H9 (cell line): ENCODE data around the gene SLC16A6. TPM values are rescaled to one million over a fixed set of nuclear protein-coding genes. Genes with fewer than 3 reads are reported as not detected.

Experiments
- DNase-seq: peaks from one replicate; pipeline ENCODE4 v3.0.0-alpha.2; 2017
- H2AFZ ChIP-seq: one replicate; pipeline ENCODE4 v1.6.1; 2013; ENCODE audit warnings: mild to moderate bottlenecking, low read length, control low read depth, moderate library complexity
- H2AK5ac ChIP-seq: 2 replicates; pipeline ENCODE4 v1.6.1; 2013; ENCODE audit warnings: low read length, control low read depth, mixed read lengths; ENCODE audit not compliant: insufficient read length
- H2BK120ac ChIP-seq: one replicate; pipeline ENCODE4 v1.6.1; 2013; ENCODE audit warnings: low read depth, mild to moderate bottlenecking, low read length, control low read depth, inconsistent platforms; ENCODE audit not compliant: poor library complexity, severe bottlenecking
- H2BK12ac ChIP-seq: 2 replicates; pipeline ENCODE4 v1.6.1; 2013; ENCODE audit warnings: low read length, control low read depth, mixed read lengths, low read depth; ENCODE audit not compliant: insufficient read length
- H2BK15ac ChIP-seq: 2 replicates; pipeline ENCODE4 v1.6.1; 2013; ENCODE audit warnings: low read depth, low read length, control low read depth
- H2BK20ac ChIP-seq: one replicate; pipeline ENCODE4 v1.6.1; 2013; ENCODE audit warnings: low read depth, mild to moderate bottlenecking, low read length, control low read depth, inconsistent platforms; ENCODE audit not compliant: poor library complexity, severe bottlenecking
- H2BK5ac ChIP-seq: 2 replicates; pipeline ENCODE4 v1.6.1; 2013; ENCODE audit warnings: low read length, control low read depth, mixed read lengths; ENCODE audit not compliant: insufficient read length
- H3K14ac ChIP-seq: 2 replicates; pipeline ENCODE4 v1.6.1; 2013; ENCODE audit warnings: low read length, control low read depth; ENCODE audit not compliant: insufficient read depth
- H3K18ac ChIP-seq: 2 replicates; pipeline ENCODE4 v1.6.1; 2013; ENCODE audit warnings: low read depth, mild to moderate bottlenecking, mixed read lengths, low read length, control low read depth; ENCODE audit not compliant: insufficient read length
- H3K23ac ChIP-seq: 2 replicates; pipeline ENCODE4 v1.6.1; 2013; ENCODE audit warnings: low read length, control low read depth, mixed read lengths, low read depth; ENCODE audit not compliant: insufficient read length
- H3K23me2 ChIP-seq: 2 replicates; pipeline ENCODE4 v1.6.1; 2013; ENCODE audit warnings: low read depth, mild to moderate bottlenecking, mixed read lengths, low read length, control low read depth; ENCODE audit not compliant: insufficient read length, poor library complexity, severe bottlenecking
- H3K27ac ChIP-seq: 2 replicates; pipeline ENCODE4 v1.5.1; 2013; ENCODE audit warnings: low read length, control low read depth, mixed read lengths, low read depth; ENCODE audit not compliant: insufficient read length
- H3K27me3 ChIP-seq: 2 replicates; pipeline ENCODE4 v1.6.1; 2013; ENCODE audit warnings: low read length, control low read depth, inconsistent platforms; ENCODE audit not compliant: insufficient read depth
- H3K4ac ChIP-seq: 2 replicates; pipeline ENCODE4 v1.6.1; 2013; ENCODE audit warnings: low read depth, mild to moderate bottlenecking, control low read depth, inconsistent platforms, low read length, moderate library complexity
- H3K4me1 ChIP-seq: 2 replicates; pipeline ENCODE4 v1.6.1; 2013; ENCODE audit warnings: low read length, control low read depth, inconsistent platforms; ENCODE audit not compliant: insufficient read depth
- H3K4me2 ChIP-seq: 2 replicates; pipeline ENCODE4 v1.6.1; 2013; ENCODE audit warnings: low read length, control low read depth, mixed read lengths; ENCODE audit not compliant: insufficient read length, insufficient read depth
- H3K56ac ChIP-seq: 2 replicates; pipeline ENCODE4 v1.6.1; 2013; ENCODE audit warnings: low read depth, mild to moderate bottlenecking, mixed read lengths, low read length, control low read depth; ENCODE audit not compliant: insufficient read length
- H3K79me1 ChIP-seq: 2 replicates; pipeline ENCODE4 v1.6.1; 2013; ENCODE audit warnings: low read depth, mild to moderate bottlenecking, moderate library complexity, low read length, control low read depth, inconsistent platforms; ENCODE audit not compliant: insufficient read depth, poor library complexity, severe bottlenecking
- H3K79me2 ChIP-seq: 2 replicates; pipeline ENCODE4 v1.6.1; 2013; ENCODE audit warnings: low read length, control low read depth, inconsistent platforms; ENCODE audit not compliant: insufficient read depth
- H3K9ac ChIP-seq: 2 replicates; pipeline ENCODE4 v1.6.1; 2013; ENCODE audit warnings: low read length, control low read depth, mixed read lengths; ENCODE audit not compliant: insufficient read length; ENCODE audit errors: extremely low read depth
- H3K9me3 ChIP-seq: one replicate; pipeline ENCODE4 v1.6.1; 2013; ENCODE audit warnings: low read depth, low read length, inconsistent platforms; ENCODE audit not compliant: control insufficient read depth
- H3T11ph ChIP-seq: one replicate; pipeline ENCODE4 v1.6.1; 2013; ENCODE audit warnings: mild to moderate bottlenecking, low read length, control low read depth, inconsistent platforms
- H4K20me1 ChIP-seq: one replicate; pipeline ENCODE4 v1.6.1; 2013; ENCODE audit not compliant: control insufficient read depth, insufficient read length, insufficient read depth
- H4K5ac ChIP-seq: 2 replicates; pipeline ENCODE4 v1.6.1; 2013; ENCODE audit warnings: low read depth, mild to moderate bottlenecking, mixed read lengths, low read length, control low read depth; ENCODE audit not compliant: insufficient read length
- H4K8ac ChIP-seq: replicated peaks from 2 replicates; pipeline ENCODE4 v1.6.1; 2013; ENCODE audit warnings: low read length, control low read depth, mixed read lengths, low read depth; ENCODE audit not compliant: insufficient read length
- H4K91ac ChIP-seq: 2 replicates; pipeline ENCODE4 v1.6.1; 2013; ENCODE audit warnings: low read depth, mild to moderate bottlenecking, moderate library complexity, mixed read lengths, low read length, control low read depth; ENCODE audit not compliant: insufficient read length
- H3K27ac Mint-ChIP-seq, 3 experiments: 2 replicates in 2 of 3; 3 replicates in 1 of 3; pipeline ENCODE4 v1.8.0; 2020 to 2021; ENCODE audit warnings: mixed read lengths in 3 of 3, mild to moderate bottlenecking in 1 of 3, moderate library complexity in 1 of 3
- H3K27me3 Mint-ChIP-seq: 2 replicates; pipeline ENCODE4 v1.8.0; 2021; ENCODE audit warnings: low read depth, mild to moderate bottlenecking, moderate library complexity, mixed read lengths
- H3K36me3 Mint-ChIP-seq, 3 experiments: 2 replicates in 2 of 3; 3 replicates in 1 of 3; pipeline ENCODE4 v1.8.0; 2020 to 2021; ENCODE audit warnings: low read depth in 3 of 3, mixed read lengths in 3 of 3; ENCODE audit not compliant: insufficient read depth in 1 of 3
- H3K4me1 Mint-ChIP-seq, 2 experiments: 2 replicates each; pipeline ENCODE4 v1.8.0; 2020; ENCODE audit warnings: mixed read lengths in 2 of 2
- H3K4me3 Mint-ChIP-seq, 2 experiments: 2 replicates in 1 of 2; 3 replicates in 1 of 2; pipeline ENCODE4 v1.8.0; 2020 to 2021; ENCODE audit warnings: mild to moderate bottlenecking in 2 of 2, mixed read lengths in 2 of 2, moderate library complexity in 1 of 2
- H3K9me3 Mint-ChIP-seq, 2 experiments: 2 replicates in 1 of 2; 3 replicates in 1 of 2; pipeline ENCODE4 v1.8.0; 2020; ENCODE audit warnings: mild to moderate bottlenecking in 2 of 2, mixed read lengths in 2 of 2, moderate library complexity in 1 of 2
- WGBS: extraction: QIAGEN DNeasy Blood & Tissue Kit; methylation state at CpG from one replicate; pipeline ENCODE4 v1.1.7; 2013; ENCODE audit warnings: missing lambda C conversion rate, low lambda C conversion rate, mixed read lengths; ENCODE audit not compliant: insufficient read length; ENCODE audit errors: extremely low coverage; 5-methylcytosine and 5-hydroxymethylcytosine counted together
- total RNA-seq: library from RNA; stranded (reverse); gene quantifications from 2 replicates; pipeline ENCODE4 v1.2.1, GENCODE V29; 2021
- TF ChIP-seq, protein P1 (sequence below): fragments of 200-600 bp; sonication (generic); conservative IDR thresholded peaks from 3 replicates; pipeline ENCODE4 v1.8.0; 2021; ENCODE audit warnings: antibody characterized with exemption, mild to moderate bottlenecking

Gene SLC16A6
- total RNA-seq, 1 experiment from 2014 or later: 0.33 TPM

DNA sequence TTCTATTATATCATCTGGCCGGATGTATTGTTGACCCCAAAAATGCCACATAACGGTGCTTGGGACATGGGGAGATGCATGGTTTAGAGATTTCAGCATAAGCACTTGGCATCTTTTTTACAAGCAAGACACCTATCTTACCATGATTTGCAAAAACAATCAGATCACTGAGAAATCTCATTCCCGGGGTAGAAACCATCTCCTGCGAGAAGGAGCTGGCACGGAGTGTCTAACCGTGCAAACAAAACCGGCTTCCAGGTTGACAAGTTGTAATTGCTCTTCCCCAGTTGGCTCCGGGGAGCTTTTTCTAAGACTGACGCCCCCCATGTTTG lies 1.0 kb downstream of the SLC16A6 start:
- no peak for DNase-seq
- peaks cover 21% of the 10 kb centered on the region; the same call in 1 of the 2 replicates for H3K27me3 ChIP-seq
- H3T11ph ChIP-seq: no peak overlapping the region
- H3K23me2 ChIP-seq: peaks cover 19% of the 10 kb centered on the region
- H2BK12ac ChIP-seq: no peak overlapping the region
- H2BK5ac ChIP-seq: no peak overlapping the region
- no peak overlapping the region for H2BK120ac ChIP-seq
- no peak overlapping the region for H3K23ac ChIP-seq
- H2AFZ ChIP-seq: no peak overlapping the region
- H2AK5ac ChIP-seq: no peak overlapping the region
- no peak overlapping the region for H4K91ac ChIP-seq
- no peaks in the 10 kb centered on the region; a peak in 1 of 5 replicates for H3K9me3 Mint-ChIP-seq
- H3K27ac ChIP-seq: no peak overlapping the region
- H4K8ac ChIP-seq: no peak overlapping the region
- H4K5ac ChIP-seq: no peak overlapping the region
- no peaks in the 10 kb centered on the region for H4K20me1 ChIP-seq
- peaks cover 0 to 1% (median 0%) of the 10 kb centered on the region in 3 experiments; a peak in 1 of 7 replicates for H3K36me3 Mint-ChIP-seq
- H3K4me1 Mint-ChIP-seq: peaks cover 47 to 51% of the 10 kb centered on the region in 2 experiments
- peaks cover 2% of the 10 kb centered on the region for H3K4me1 ChIP-seq
- H3K4ac ChIP-seq: no peak overlapping the region
- peaks cover 68% of the 10 kb centered on the region for H3K27me3 Mint-ChIP-seq
- H2BK20ac ChIP-seq: no peak overlapping the region
- peak overlapping the region; percentile 77 for H3K4me2 ChIP-seq
- H3K27ac Mint-ChIP-seq: no peak overlapping the region
- WGBS: no CpG with 5 or more reads among the region's 9 CpGs
- H3K18ac ChIP-seq: no peak overlapping the region
- H3K79me1 ChIP-seq: no peaks in the 10 kb centered on the region
- no peak overlapping the region for H3K9ac ChIP-seq
- H3K9me3 ChIP-seq: no peaks in the 10 kb centered on the region
- no peak overlapping the region for H3K14ac ChIP-seq
- H3K56ac ChIP-seq: no peak overlapping the region
- TF ChIP-seq, protein P1, sequence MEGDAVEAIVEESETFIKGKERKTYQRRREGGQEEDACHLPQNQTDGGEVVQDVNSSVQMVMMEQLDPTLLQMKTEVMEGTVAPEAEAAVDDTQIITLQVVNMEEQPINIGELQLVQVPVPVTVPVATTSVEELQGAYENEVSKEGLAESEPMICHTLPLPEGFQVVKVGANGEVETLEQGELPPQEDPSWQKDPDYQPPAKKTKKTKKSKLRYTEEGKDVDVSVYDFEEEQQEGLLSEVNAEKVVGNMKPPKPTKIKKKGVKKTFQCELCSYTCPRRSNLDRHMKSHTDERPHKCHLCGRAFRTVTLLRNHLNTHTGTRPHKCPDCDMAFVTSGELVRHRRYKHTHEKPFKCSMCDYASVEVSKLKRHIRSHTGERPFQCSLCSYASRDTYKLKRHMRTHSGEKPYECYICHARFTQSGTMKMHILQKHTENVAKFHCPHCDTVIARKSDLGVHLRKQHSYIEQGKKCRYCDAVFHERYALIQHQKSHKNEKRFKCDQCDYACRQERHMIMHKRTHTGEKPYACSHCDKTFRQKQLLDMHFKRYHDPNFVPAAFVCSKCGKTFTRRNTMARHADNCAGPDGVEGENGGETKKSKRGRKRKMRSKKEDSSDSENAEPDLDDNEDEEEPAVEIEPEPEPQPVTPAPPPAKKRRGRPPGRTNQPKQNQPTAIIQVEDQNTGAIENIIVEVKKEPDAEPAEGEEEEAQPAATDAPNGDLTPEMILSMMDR: no peak
- no peak overlapping the region for H2BK15ac ChIP-seq
- no peaks in the 10 kb centered on the region for H3K79me2 ChIP-seq
- peak overlapping the region; percentile 66 to 90; a peak in 3 of 5 replicates for H3K4me3 Mint-ChIP-seq
